Tibial nerve (tissue), 4 donors: ENCODE data around the gene NOL4L.

Source experiments
- CTCF ChIP-seq, 5 experiments: fragments of 200-600 bp in 3 of 5; fragments of 450-650 bp in 2 of 5; sonication (generic) in 3 of 5; IDR thresholded peaks; one replicate each; pipeline ENCODE4 v1.5.1; 2016 to 2019; ENCODE audit warnings: antibody characterized with exemption in 5 of 5, mild to moderate bottlenecking in 3 of 5, moderate library complexity in 2 of 5
- EP300 ChIP-seq, 2 donors: sonication (generic); formaldehyde crosslinking; IDR thresholded peaks; one replicate each; pipeline ENCODE4 v1.6.1; 2017; ENCODE audit warnings: antibody characterized with exemption in 2 of 2, mild to moderate bottlenecking in 1 of 2

- TF ChIP-seq EP300 (IDR thresholded peaks at IDR 0.05) = no peak
- no peak for TF ChIP-seq CTCF (IDR thresholded peaks at IDR 0.05)
Measured at GRCh38 chr20:32416206-32416605, 168.9 kb downstream of the NOL4L start.
